Measurements from ENCODE around the gene ALX4.

Gene ALX4

GRCh38 chr11:44226490-44226889 is 83.4 kb downstream of the ALX4 start:
- no peaks in the 10 kb centered on the region for H3K9me3 ChIP-seq (ENCODE audit: control insufficient read depth, insufficient read depth, low read depth, low read length)
- CTCF ChIA-PET, result no interaction called here

GRCh38 chr11:44224867-44225501 is 85.0 kb downstream of the ALX4 start:
- H3K36me3 ChIP-seq (ENCODE audit: control insufficient read depth in 2 of 2, insufficient read depth in 1 of 2, low read length in 2 of 2), result no peaks in the 10 kb centered on the region
- H3K9me3 ChIP-seq (ENCODE audit: control insufficient read depth, insufficient read depth, low read depth, low read length), result no peaks in the 10 kb centered on the region
- H3K4me3 ChIP-seq (ENCODE audit: low read depth, low read length), result no peak overlapping the region
- no peak for TF ChIP-seq ZNF24 (tag by site-specific recombination; IDR thresholded peaks at IDR 0.05)
- ChIA-PET CTCF (interaction anchor here (0.7 kb wide), 1 partner anchor 20 kb away, joined by 3 read pairs; no protein-coding TSS in a partner anchor), POLR2A (interaction anchor here (0.6 kb wide), 1 partner anchor 329 kb away, joined by 3 read pairs; no protein-coding TSS in a partner anchor)
- no peak overlapping the region for H3K27ac ChIP-seq (ENCODE audit: extremely low read depth, low read depth, low read length)
- no peaks in the 10 kb centered on the region for H3K4me1 ChIP-seq (ENCODE audit: control insufficient read depth, insufficient read depth, low read length)

More at GRCh38 chr11:44226490-44226889, 83.4 kb downstream of the ALX4 start:
- POLR2A ChIA-PET, result no interaction called here
- H3K4me3 ChIP-seq (ENCODE audit: low read depth, low read length), result no peak overlapping the region
- H3K27ac ChIP-seq (ENCODE audit: extremely low read depth, low read depth, low read length), result no peak overlapping the region
- no peaks in the 10 kb centered on the region for H3K4me1 ChIP-seq (ENCODE audit: control insufficient read depth, insufficient read depth, low read length)
- TF ChIP-seq ZNF157 (tag by site-specific recombination; IDR thresholded peaks at IDR 0.05) (peak; percentile 75), ZNF510 (tag by site-specific recombination; IDR thresholded peaks at IDR 0.05; ENCODE audit: insufficient replicate concordance) (no peak)
- no peaks in the 10 kb centered on the region for H3K36me3 ChIP-seq (ENCODE audit: control insufficient read depth in 2 of 2, insufficient read depth in 1 of 2, low read length in 2 of 2)

GRCh38 chr11:44223238-44223637 is 86.7 kb downstream of the ALX4 start:
- H3K36me3 ChIP-seq (ENCODE audit: control insufficient read depth in 2 of 2, insufficient read depth in 1 of 2, low read length in 2 of 2), result no peaks in the 10 kb centered on the region
- H3K4me1 ChIP-seq (ENCODE audit: control insufficient read depth, insufficient read depth, low read length), result no peaks in the 10 kb centered on the region
- CTCF ChIA-PET, result no interaction called here
- TF ChIP-seq ZNF529 (tag by site-specific recombination; IDR thresholded peaks at IDR 0.05; ENCODE audit: insufficient replicate concordance), result no peak
- no peak for TF ChIP-seq ZNF624 (tag by site-specific recombination; IDR thresholded peaks at IDR 0.05)
- no peak for TF ChIP-seq SP2 (tag by site-specific recombination; IDR thresholded peaks at IDR 0.05)
- no peak for TF ChIP-seq HOXA7 (CRISPR knock-in tag; IDR thresholded peaks at IDR 0.05; ENCODE audit: borderline replicate concordance)
- no peak for TF ChIP-seq AEBP2 (tag by site-specific recombination; IDR thresholded peaks at IDR 0.05; ENCODE audit: borderline replicate concordance)
- POLR2A ChIA-PET, result no interaction called here
- no peak overlapping the region for H3K4me3 ChIP-seq (ENCODE audit: low read depth, low read length)
- H3K27ac ChIP-seq (ENCODE audit: extremely low read depth, low read depth, low read length), result no peak overlapping the region
- H3K9me3 ChIP-seq (ENCODE audit: control insufficient read depth, insufficient read depth, low read depth, low read length), result no peaks in the 10 kb centered on the region

- Histone ChIP-seq H3K4me3 (ENCODE audit: low read depth, low read length) (no peak overlapping the region), H3K9me3 (ENCODE audit: control insufficient read depth, insufficient read depth, low read depth, low read length) (no peaks in the 10 kb centered on the region), H3K27ac (ENCODE audit: extremely low read depth, low read depth, low read length) (no peak overlapping the region), H3K4me1 (ENCODE audit: control insufficient read depth, insufficient read depth, low read length) (no peaks in the 10 kb centered on the region), H3K36me3 (ENCODE audit: control insufficient read depth in 2 of 2, insufficient read depth in 1 of 2, low read length in 2 of 2) (peaks cover 0 to 4% of the 10 kb centered on the region in 2 experiments; a peak in 1 of 3 replicates)
- ChIA-PET POLR2A (no interaction called here), CTCF (interaction anchor here (1.5 kb wide), 1 partner anchor 64 kb away, joined by 3 read pairs; no protein-coding TSS in a partner anchor)
- TF ChIP-seq ZNF24 (tag by site-specific recombination; IDR thresholded peaks at IDR 0.05), result no peak
These were observed 87.9 kb downstream of the ALX4 start for GRCh38 chr11:44221992-44222391.

- ChIA-PET POLR2A (no interaction called here), CTCF (interaction anchor here (1.5 kb wide), 1 partner anchor 64 kb away, joined by 3 read pairs; no protein-coding TSS in a partner anchor)
- no peak overlapping the region for H3K27ac ChIP-seq (ENCODE audit: extremely low read depth, low read depth, low read length)
- TF ChIP-seq ZBTB17 (tag by site-specific recombination; IDR thresholded peaks at IDR 0.05) (no peak), SETDB1 (IDR thresholded peaks at IDR 0.05; ENCODE audit: insufficient read length, low read length) (no peak), ZNF292 (tag by site-specific recombination; IDR thresholded peaks at IDR 0.05; ENCODE audit: borderline replicate concordance, low read depth) (no peak), ZNF501 (tag by site-specific recombination; IDR thresholded peaks at IDR 0.05) (no peak), CTCF (tag by site-specific recombination; IDR thresholded peaks at IDR 0.05) (no peak), MEIS1 (CRISPR knock-in tag; IDR thresholded peaks at IDR 0.05; ENCODE audit: borderline replicate concordance) (no peak), EGR2 (tag by site-specific recombination; IDR thresholded peaks at IDR 0.05; ENCODE audit: low read depth) (no peak), AEBP2 (tag by site-specific recombination; IDR thresholded peaks at IDR 0.05; ENCODE audit: borderline replicate concordance) (no peak), ZNF280C (tag by site-specific recombination; IDR thresholded peaks at IDR 0.05) (no peak)
These were observed 88.5 kb downstream of the ALX4 start for GRCh38 chr11:44221456-44221855.

More at GRCh38 chr11:44221456-44221855, 88.5 kb downstream of the ALX4 start:
- Histone ChIP-seq H3K9me3 (ENCODE audit: control insufficient read depth, insufficient read depth, low read depth, low read length) (no peaks in the 10 kb centered on the region), H3K4me1 (ENCODE audit: control insufficient read depth, insufficient read depth, low read length) (no peaks in the 10 kb centered on the region), H3K4me3 (ENCODE audit: low read depth, low read length) (no peak overlapping the region), H3K36me3 (ENCODE audit: control insufficient read depth in 2 of 2, insufficient read depth in 1 of 2, low read length in 2 of 2) (peaks cover 0 to 4% of the 10 kb centered on the region in 2 experiments; a peak in 1 of 3 replicates)
